Psoas muscle (tissue), 8 donors: ENCODE results near the gene RAB11FIP3. TPM values are rescaled to one million over a fixed set of nuclear protein-coding genes. Genes with fewer than 3 reads are reported as not detected.
A peak's percentile ranks its signal among the peaks of the same experiment; 100 is the strongest.

Source experiments
- ATAC-seq, 4 donors: fragments of 200-7000 bp; cut with Tn5 transposase; one replicate each; pipeline ENCODE4 v1.9.1; 2020; ENCODE audit warnings: moderate library complexity in 3 of 4, mild to moderate bottlenecking in 2 of 4
- DNase-seq, 2 donors: peaks; one replicate each; pipeline ENCODE4 v3.0.0-alpha.2; 2020
- H3K27ac ChIP-seq: fragments of 200-600 bp; one replicate; pipeline ENCODE4 v1.8.0; 2022
- H3K27me3 ChIP-seq, 3 donors: fragments of 200-600 bp in 1 of 3; one replicate each; pipeline versions ENCODE4 v1.6.1 to v1.8.0; 2013 to 2022; ENCODE audit warnings: low read length in 2 of 3, mild to moderate bottlenecking in 2 of 3, moderate library complexity in 1 of 3; ENCODE audit not compliant: insufficient read depth in 3 of 3
- H3K36me3 ChIP-seq, 2 donors: fragments of 200-600 bp in 1 of 2; one replicate each; pipeline versions ENCODE4 v1.6.1 to v1.8.0; 2013 to 2022; ENCODE audit warnings: low read depth in 1 of 2, mild to moderate bottlenecking in 1 of 2, moderate library complexity in 1 of 2; ENCODE audit not compliant: insufficient read depth in 1 of 2
- H3K4me1 ChIP-seq: fragments of 200-600 bp; one replicate; pipeline ENCODE4 v1.8.0; 2022
- H3K4me3 ChIP-seq: fragments of 200-600 bp; one replicate; pipeline ENCODE4 v1.8.0; 2022; ENCODE audit warnings: mild to moderate bottlenecking
- H3K9me3 ChIP-seq: fragments of 200-600 bp; one replicate; pipeline ENCODE4 v1.8.0; 2022
- WGBS, 3 donors: extraction: QIAGEN DNeasy Blood & Tissue Kit; methylation state at CpG; one replicate each; pipeline versions ENCODE4 v1.1.6 to v1.1.7; 2013; 5-methylcytosine and 5-hydroxymethylcytosine counted together
- intact Hi-C, 2 donors: fragments of 100-400 bp; cut with DNase I; formaldehyde crosslinking; loops; one replicate each; pipeline versions ENCODE4 v1.11.0 to v1.14.2; 2022
- polyA plus RNA-seq, 3 donors: library from polyadenylated mRNA; stranded (reverse); fragments of 200-250 nt; gene quantifications; one replicate each; pipeline ENCODE4 v1.2.3, GENCODE V29; 2013
- total RNA-seq, 4 donors: library from RNA; stranded (reverse); fragmentation: NEBNext Ultra II Directional in 2 of 4; extraction: Animal tissue kit (Norgen Biotek cat#: 25700) in 2 of 4; gene quantifications; one replicate each; pipeline versions ENCODE4 v1.2.1 to v1.2.4, GENCODE V29; 2021 to 2023
- TF ChIP-seq, protein P1 (sequence below): fragments of 200-600 bp; IDR thresholded peaks from one replicate; pipeline ENCODE4 v1.8.0; 2022; ENCODE audit warnings: antibody characterized with exemption
- donor health status: healthy with polysubstance abuse.
- donor health status: DM: no; HTN: no; CAD: no; lungs with moderate emphysema.
- donor health status: Bipolar disorder and iron deficiency.
- donor health status: healthy.
- donor health status: DM: yes; HTN: yes; CAD: no.
- donor health status: DM: no; HTN: no; CAD: no.
- donor health status: DM: no; HTN: no; CAD: no.
- donor health status: DM: yes; HTN: yes; CAD: no.

Gene RAB11FIP3
- total and polyA plus RNA-seq, 7 donors: 20.3 to 89.5 (median 44.7) TPM

DNA sequence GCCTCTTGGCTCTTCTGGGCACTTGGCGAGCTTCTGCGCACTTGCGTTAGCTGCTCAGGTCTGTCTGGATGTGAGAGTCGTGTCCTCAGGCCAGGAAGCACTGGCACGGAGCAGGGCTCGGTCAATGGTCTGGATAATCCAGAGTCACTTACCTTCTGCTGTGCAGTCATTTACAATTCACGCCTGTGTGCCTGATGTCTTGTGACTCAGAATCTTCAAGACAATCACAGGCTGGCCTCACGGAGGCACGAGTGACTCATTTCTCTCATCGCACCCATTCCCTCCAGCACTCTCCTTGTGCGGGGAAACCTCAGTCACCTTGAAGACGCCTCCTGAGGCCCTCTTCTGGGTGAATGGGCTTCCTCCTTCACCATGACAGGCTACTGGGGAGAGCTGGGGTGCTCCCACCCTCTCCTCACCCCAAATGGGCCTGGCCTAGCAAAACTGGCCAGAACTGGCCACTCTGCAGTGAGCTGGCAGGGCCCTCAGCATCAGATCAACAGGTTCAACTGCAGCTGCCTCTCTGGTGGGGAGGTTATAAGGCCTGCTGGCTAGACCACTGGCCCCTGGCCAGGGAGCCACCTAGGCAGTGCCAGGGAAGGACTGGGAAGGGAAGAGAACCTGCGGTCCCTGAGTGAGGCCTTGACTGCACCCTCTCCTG lies 100.2 kb downstream of the RAB11FIP3 start:
- Histone ChIP-seq H3K4me3 (peak overlapping the region; percentile 79), H3K9me3 (no peaks in the 10 kb centered on the region), H3K27ac (peak overlapping the region; percentile 100), H3K4me1 (peaks cover 42% of the 10 kb centered on the region), H3K27me3 (no peaks in the 10 kb centered on the region), H3K36me3 (peaks cover 0 to 16% of the 10 kb centered on the region in 2 donors)
- TF ChIP-seq, protein P1, sequence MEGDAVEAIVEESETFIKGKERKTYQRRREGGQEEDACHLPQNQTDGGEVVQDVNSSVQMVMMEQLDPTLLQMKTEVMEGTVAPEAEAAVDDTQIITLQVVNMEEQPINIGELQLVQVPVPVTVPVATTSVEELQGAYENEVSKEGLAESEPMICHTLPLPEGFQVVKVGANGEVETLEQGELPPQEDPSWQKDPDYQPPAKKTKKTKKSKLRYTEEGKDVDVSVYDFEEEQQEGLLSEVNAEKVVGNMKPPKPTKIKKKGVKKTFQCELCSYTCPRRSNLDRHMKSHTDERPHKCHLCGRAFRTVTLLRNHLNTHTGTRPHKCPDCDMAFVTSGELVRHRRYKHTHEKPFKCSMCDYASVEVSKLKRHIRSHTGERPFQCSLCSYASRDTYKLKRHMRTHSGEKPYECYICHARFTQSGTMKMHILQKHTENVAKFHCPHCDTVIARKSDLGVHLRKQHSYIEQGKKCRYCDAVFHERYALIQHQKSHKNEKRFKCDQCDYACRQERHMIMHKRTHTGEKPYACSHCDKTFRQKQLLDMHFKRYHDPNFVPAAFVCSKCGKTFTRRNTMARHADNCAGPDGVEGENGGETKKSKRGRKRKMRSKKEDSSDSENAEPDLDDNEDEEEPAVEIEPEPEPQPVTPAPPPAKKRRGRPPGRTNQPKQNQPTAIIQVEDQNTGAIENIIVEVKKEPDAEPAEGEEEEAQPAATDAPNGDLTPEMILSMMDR: no peak
- no peak for DNase-seq
- intact Hi-C loops: loop anchor here in 1 of 2 donors (5.0 kb wide), 2 partner anchors 103 to 128 kb away; partner anchors contain the start of gene NME4
- peak in 2 of 4 donors; percentile 6 to 13 for ATAC-seq
- 57 to 72% (median 59%) methylated on average over 13 of the region's 13 CpGs for WGBS, 3 donors

DNA sequence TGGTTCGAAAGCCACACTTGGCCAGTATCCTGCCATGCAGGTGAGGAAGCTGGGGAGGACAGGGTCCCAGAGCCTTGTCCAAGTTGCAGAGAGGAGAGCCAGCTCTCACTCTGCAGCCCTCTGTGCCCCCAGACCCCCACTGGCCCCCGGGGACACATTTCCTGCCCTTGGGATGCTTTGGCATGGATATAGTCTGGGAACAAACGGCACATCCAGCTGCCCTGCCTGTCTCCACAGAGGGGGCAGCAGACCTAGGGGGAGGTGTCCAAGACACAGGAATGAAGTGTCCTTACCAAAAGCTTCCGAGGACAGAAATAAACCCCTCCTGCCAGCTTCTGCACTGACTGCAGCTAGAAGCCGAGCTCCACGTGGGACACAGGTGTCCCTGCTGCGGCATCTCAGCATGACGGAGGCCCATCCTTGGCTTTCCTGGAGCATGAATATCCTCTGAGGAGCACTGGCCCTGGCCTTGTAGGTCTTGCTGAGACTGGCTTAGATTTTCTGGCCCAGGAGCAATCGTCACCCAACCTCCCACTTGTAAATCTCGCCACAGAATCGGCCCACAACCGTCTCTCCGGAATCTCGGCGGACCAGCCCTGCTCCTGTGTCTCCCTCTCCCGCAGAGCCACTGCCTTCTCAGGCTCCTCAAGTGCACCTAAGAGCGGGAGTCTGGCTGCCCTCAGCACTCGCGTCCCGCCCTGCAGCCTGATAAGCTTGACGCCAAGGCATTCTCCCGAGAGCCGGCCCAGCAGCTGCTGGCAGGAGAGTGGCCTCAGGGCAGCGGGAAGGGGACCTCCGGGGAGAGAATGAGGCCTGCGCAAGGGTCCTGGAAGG lies 100.9 kb downstream of the RAB11FIP3 start:
- 3 to 7% (median 3%) methylated on average over 25 to 26 of the region's 26 CpGs for WGBS, 3 donors
- H3K4me1 ChIP-seq: peaks cover 42% of the 10 kb centered on the region
- no peak for DNase-seq
- peaks cover 0 to 9% of the 10 kb centered on the region in 2 donors for H3K36me3 ChIP-seq
- H3K4me3 ChIP-seq: peak overlapping the region; percentile 79
- intact Hi-C loops: loop anchor here in 1 of 2 donors (5.0 kb wide), 2 partner anchors 104 to 129 kb away; partner anchors contain the start of gene NME4
- no peaks in the 10 kb centered on the region for H3K27me3 ChIP-seq
- TF ChIP-seq, protein P1: no peak
- ATAC-seq: peak; percentile 0 to 24 (median 14)
- peak overlapping the region; percentile 100 for H3K27ac ChIP-seq
- H3K9me3 ChIP-seq: no peaks in the 10 kb centered on the region

DNA sequence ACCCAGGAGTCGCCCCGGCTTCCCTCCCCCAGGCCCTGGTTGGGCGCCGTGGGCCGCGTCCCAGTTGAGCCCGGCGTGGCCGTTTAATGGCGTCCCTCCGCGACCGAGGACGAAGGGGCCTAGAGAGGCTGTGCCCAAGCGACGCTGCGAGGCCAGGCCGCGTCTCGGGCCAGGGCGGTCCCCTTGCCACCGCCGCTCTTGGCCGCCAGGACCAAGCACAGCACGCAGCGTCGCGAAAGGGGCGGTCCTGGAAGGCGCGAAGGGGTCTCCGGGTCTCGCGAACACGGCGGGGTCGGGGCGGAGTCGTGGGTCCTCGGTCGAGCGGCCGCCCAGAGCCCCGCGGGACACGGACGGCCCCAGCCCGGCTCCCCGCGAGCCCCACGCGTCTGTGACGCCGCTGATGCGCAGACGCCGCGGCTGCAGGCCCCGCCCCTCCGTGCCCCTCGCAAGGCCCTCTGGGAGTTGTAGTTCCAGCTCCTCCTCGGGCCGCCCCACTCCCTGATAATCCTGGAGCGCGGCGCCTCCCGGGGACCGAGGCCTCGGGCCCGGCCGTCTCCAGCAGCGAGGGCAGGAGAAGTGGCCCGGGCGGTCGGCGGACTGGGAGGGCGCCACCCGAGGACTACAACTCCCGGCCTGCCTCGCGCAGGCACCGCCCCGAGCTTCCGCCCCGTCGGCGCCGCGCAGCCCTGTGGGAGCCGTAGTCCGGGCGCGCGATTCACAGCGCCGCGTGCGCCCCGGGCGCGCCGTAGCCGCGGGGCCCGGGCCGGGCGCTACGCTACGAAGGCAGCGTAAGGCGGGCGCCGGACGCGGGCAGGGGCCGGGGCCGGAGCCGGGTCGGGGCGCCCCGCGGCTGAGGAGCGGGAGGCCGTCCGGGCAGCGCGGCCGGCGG lies 101.8 kb downstream of the RAB11FIP3 start, which contains the start of gene CAPN15:
Gene CAPN15, plus strand, starts transcription at position 698 of the 889 bp plus-strand sequence. CDS start 19,127 bp downstream, outside the sequence.
- TF ChIP-seq, protein P1: no peak
- Histone ChIP-seq H3K4me3 (peak within 1 kb of the TSS; percentile 87), H3K27ac (peak within 1 kb of the TSS; percentile 100), H3K36me3 (peaks cover 0 to under 1% of the 10 kb centered on the region in 2 donors), H3K4me1 (peaks cover 42% of the 10 kb centered on the region), H3K27me3 (no peaks in the 10 kb centered on the region), H3K9me3 (no peaks in the 10 kb centered on the region)
- DNase-seq (peak; percentile 89 to 95), ATAC-seq (peak; percentile 80 to 84 (median 81))
- WGBS, 3 donors: 0% methylated on average over 61 to 129 of the region's 129 CpGs
- intact Hi-C loops: loop anchor here in 1 of 2 donors (5.0 kb wide), 2 partner anchors 105 to 130 kb away; partner anchors contain the start of gene NME4
